GM23248 (cell line): Measurements from ENCODE around the gene FILIP1L. TPM values are rescaled to one million over a fixed set of nuclear protein-coding genes. Genes with fewer than 3 reads are reported as not detected.
A peak's percentile ranks its signal among the peaks of the same experiment; 100 is the strongest.

Experiments
- DNase-seq: peaks from one replicate; pipeline ENCODE4 v3.0.0-alpha.2; 2015
- H2AFZ ChIP-seq: fragments of 200-600 bp; sonication (generic); 2 replicates; pipeline ENCODE4 v1.6.1; 2016; ENCODE audit warnings: antibody characterized with exemption
- H3F3A ChIP-seq: fragments of 200-600 bp; sonication (generic); 2 replicates; pipeline ENCODE4 v1.6.1; 2016; ENCODE audit warnings: mild to moderate bottlenecking, antibody characterized with exemption, mixed run types; ENCODE audit not compliant: insufficient read depth
- H3K27ac ChIP-seq: fragments of 200-600 bp; sonication (generic); 2 replicates; pipeline ENCODE4 v1.5.1; 2016; ENCODE audit warnings: mild to moderate bottlenecking
- H3K27me3 ChIP-seq: fragments of 200-600 bp; sonication (generic); replicated peaks from 2 replicates; pipeline ENCODE4 v1.6.1; 2016; ENCODE audit warnings: mild to moderate bottlenecking; ENCODE audit not compliant: insufficient read depth
- H3K36me3 ChIP-seq: fragments of 200-600 bp; sonication (generic); 2 replicates; pipeline ENCODE4 v1.6.1; 2016; ENCODE audit warnings: low read depth, mild to moderate bottlenecking
- H3K4me1 ChIP-seq: fragments of 200-600 bp; sonication (generic); 2 replicates; pipeline ENCODE4 v1.6.1; 2016; ENCODE audit warnings: mild to moderate bottlenecking; ENCODE audit not compliant: insufficient read depth
- H3K4me2 ChIP-seq: fragments of 200-600 bp; sonication (generic); one replicate; pipeline ENCODE4 v1.6.1; 2016; ENCODE audit warnings: mild to moderate bottlenecking; ENCODE audit not compliant: unreplicated experiment
- H3K4me3 ChIP-seq: fragments of 200-600 bp; sonication (generic); 2 replicates; pipeline ENCODE4 v1.5.1; 2016; ENCODE audit warnings: mild to moderate bottlenecking
- H3K79me2 ChIP-seq: fragments of 200-600 bp; sonication (generic); 2 replicates; pipeline ENCODE4 v1.6.1; 2016; ENCODE audit warnings: mild to moderate bottlenecking; ENCODE audit not compliant: insufficient read depth
- H3K9ac ChIP-seq: fragments of 200-600 bp; sonication (generic); 2 replicates; pipeline ENCODE4 v1.6.1; 2016; ENCODE audit warnings: mild to moderate bottlenecking
- H3K9me2 ChIP-seq: fragments of 200-600 bp; sonication (generic); 2 replicates; pipeline ENCODE4 v1.6.1; 2016; ENCODE audit warnings: mixed run types, mild to moderate bottlenecking, moderate library complexity; ENCODE audit not compliant: insufficient read depth
- H3K9me3 ChIP-seq: fragments of 200-600 bp; sonication (generic); one replicate; pipeline ENCODE4 v1.6.1; 2017; ENCODE audit warnings: low read depth
- H4K20me1 ChIP-seq: fragments of 200-600 bp; sonication (generic); 2 replicates; pipeline ENCODE4 v1.6.0; 2016; ENCODE audit not compliant: insufficient read depth
- EZH2 ChIP-seq: fragments of 200-600 bp; sonication (generic); IDR thresholded peaks from 2 replicates; pipeline ENCODE4 v1.6.1; 2018; ENCODE audit warnings: antibody characterized with exemption, mild to moderate bottlenecking; ENCODE audit not compliant: insufficient read depth, poor library complexity, severe bottlenecking
- EZH2phosphoT487 ChIP-seq: fragments of 200-600 bp; sonication (generic); IDR thresholded peaks from 2 replicates; pipeline ENCODE4 v1.6.1; 2018; ENCODE audit warnings: antibody characterized with exemption, moderate library complexity, mild to moderate bottlenecking, low read depth; ENCODE audit not compliant: insufficient read depth
- WGBS, 2 experiments: methylation state at CpG; one replicate each; pipeline ENCODE4 v1.1.6; 2015 to 2017; ENCODE audit warnings: low lambda C conversion rate in 2 of 2, low coverage in 1 of 2; ENCODE audit errors: missing lambda C conversion rate in 2 of 2; 5-methylcytosine and 5-hydroxymethylcytosine counted together
- in situ Hi-C: fragments of 300-500 bp; cut with MboI; formaldehyde crosslinking; loops from 2 replicates; pipeline ENCODE4 v1.15.0; 2020
- polyA plus RNA-seq: library from polyadenylated mRNA; unstranded; fragments of >200 nt; fragmentation: Nextera tagmentation; extraction: Ambion mirVana; gene quantifications from 2 replicates; pipeline ENCODE4 v1.2.1, GENCODE V29; 2016
- total RNA-seq: library from RNA; depleted of rRNA; stranded (reverse); fragments of >200 nt; shearing (Covaris generic); gene quantifications from 2 replicates; pipeline ENCODE4 v1.2.3, GENCODE V29; 2014

Gene FILIP1L
- total and polyA plus RNA-seq, 2 experiments from 2014 or later = 45.0 to 66.3 TPM

GRCh38 chr3:99858469-99858868 is 255.8 kb downstream of the FILIP1L start:
- Histone ChIP-seq H2AFZ (no peak overlapping the region), H3F3A (peaks cover 85% of the 10 kb centered on the region), H3K4me2 (peak overlapping the region; percentile 70), H3K4me3 (no peak overlapping the region; the same call in 1 of the 2 replicates), H3K27me3 (no peaks in the 10 kb centered on the region), H3K9me3 (no peaks in the 10 kb centered on the region), H4K20me1 (no peaks in the 10 kb centered on the region), H3K36me3 (peaks cover 42% of the 10 kb centered on the region), H3K9me2 (no peaks in the 10 kb centered on the region), H3K27ac (peak overlapping the region; percentile 81), H3K9ac (peak overlapping the region; percentile 62; the same call in 1 of the 2 replicates), H3K79me2 (peaks cover 93% of the 10 kb centered on the region), H3K4me1 (peaks cover 93% of the 10 kb centered on the region)
- TF ChIP-seq EZH2phosphoT487 (no peak), EZH2 (no peak)
- in situ Hi-C loops = no loop called here
- 49 to 50% methylated on average over 2 of the region's 2 CpGs for WGBS, 2 experiments
- DNase-seq = no peak

DNA sequence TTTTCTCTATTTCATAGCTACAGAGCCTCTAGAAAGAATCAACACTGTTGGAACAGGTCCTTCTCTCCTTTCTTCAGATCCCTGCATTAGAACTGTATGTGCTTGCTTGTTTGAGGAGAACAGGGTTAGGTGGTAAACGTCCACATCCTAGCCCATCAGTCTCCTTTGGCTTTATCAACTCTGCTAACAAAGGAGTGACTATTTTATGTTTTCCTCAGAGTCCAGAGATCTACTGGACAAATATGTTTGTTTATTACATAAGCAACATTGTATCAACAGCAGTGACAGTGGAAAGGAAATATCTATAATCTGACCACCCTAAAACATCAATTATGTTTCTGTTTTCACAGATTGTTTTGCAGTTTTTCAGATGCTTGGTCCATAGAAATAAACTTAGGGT is 257.0 kb downstream of the FILIP1L start:
- H2AFZ ChIP-seq = no peak overlapping the region
- peaks cover 92% of the 10 kb centered on the region for H3K79me2 ChIP-seq
- H3K4me3 ChIP-seq = no peak overlapping the region
- H3K9me2 ChIP-seq = no peaks in the 10 kb centered on the region
- in situ Hi-C loops = no loop called here
- H3F3A ChIP-seq = peaks cover 78% of the 10 kb centered on the region
- no peaks in the 10 kb centered on the region for H3K9me3 ChIP-seq
- H4K20me1 ChIP-seq = no peaks in the 10 kb centered on the region
- H3K4me2 ChIP-seq = peak overlapping the region; percentile 16
- 53 to 58% methylated on average over 1 of the region's 1 CpG for WGBS, 2 experiments
- no peak for DNase-seq
- no peak for TF ChIP-seq EZH2phosphoT487
- TF ChIP-seq EZH2 = no peak
- H3K27ac ChIP-seq = peak overlapping the region; percentile 17
- H3K27me3 ChIP-seq = no peaks in the 10 kb centered on the region
- peaks cover 37% of the 10 kb centered on the region for H3K36me3 ChIP-seq
- H3K4me1 ChIP-seq = peaks cover 91% of the 10 kb centered on the region
- H3K9ac ChIP-seq = no peak overlapping the region

- Histone ChIP-seq H3F3A (peaks cover 76% of the 10 kb centered on the region), H3K27ac (peak overlapping the region; percentile 17; the same call in 1 of the 2 replicates), H3K79me2 (peaks cover 92% of the 10 kb centered on the region), H3K4me2 (peak overlapping the region; percentile 16), H4K20me1 (no peaks in the 10 kb centered on the region), H3K27me3 (no peaks in the 10 kb centered on the region), H3K4me3 (no peak overlapping the region), H3K4me1 (peaks cover 84% of the 10 kb centered on the region), H3K9ac (no peak overlapping the region), H2AFZ (no peak overlapping the region), H3K9me3 (no peaks in the 10 kb centered on the region), H3K9me2 (no peaks in the 10 kb centered on the region), H3K36me3 (peaks cover 33% of the 10 kb centered on the region)
- 69 to 75% methylated on average over 3 of the region's 3 CpGs for WGBS, 2 experiments
- in situ Hi-C loops = no loop called here
- TF ChIP-seq EZH2phosphoT487 (no peak), EZH2 (no peak)
- DNase-seq = peak; percentile 47
Observed at GRCh38 chr3:99856437-99857220, 257.7 kb downstream of the FILIP1L start.

- Histone ChIP-seq H3K79me2 (peaks cover 92% of the 10 kb centered on the region), H3K9me2 (no peaks in the 10 kb centered on the region), H3K4me3 (no peak overlapping the region), H2AFZ (no peak overlapping the region), H3K4me2 (no peak overlapping the region), H4K20me1 (no peaks in the 10 kb centered on the region), H3K9me3 (no peaks in the 10 kb centered on the region), H3K27ac (no peak overlapping the region), H3K9ac (no peak overlapping the region), H3K4me1 (peaks cover 77% of the 10 kb centered on the region), H3F3A (peaks cover 74% of the 10 kb centered on the region), H3K27me3 (no peaks in the 10 kb centered on the region), H3K36me3 (peaks cover 28% of the 10 kb centered on the region)
- DNase-seq = no peak
- in situ Hi-C loops = no loop called here
- no peak for TF ChIP-seq EZH2
- no peak for TF ChIP-seq EZH2phosphoT487
- 98 to 100% methylated on average over 1 of the region's 1 CpG for WGBS, 2 experiments
Observed at GRCh38 chr3:99855900-99856299, 258.4 kb downstream of the FILIP1L start.
